GM12872 (cell line): ENCODE results near the gene RAB6B.

ENCODE experiments used
- TF ChIP-seq, protein P1 (sequence below): IDR thresholded peaks from 3 replicates; pipeline ENCODE4 v1.5.1; 2011; ENCODE audit warnings: low read depth, mild to moderate bottlenecking, low read length, moderate library complexity; ENCODE audit not compliant: insufficient read depth

Gene RAB6B

DNA sequence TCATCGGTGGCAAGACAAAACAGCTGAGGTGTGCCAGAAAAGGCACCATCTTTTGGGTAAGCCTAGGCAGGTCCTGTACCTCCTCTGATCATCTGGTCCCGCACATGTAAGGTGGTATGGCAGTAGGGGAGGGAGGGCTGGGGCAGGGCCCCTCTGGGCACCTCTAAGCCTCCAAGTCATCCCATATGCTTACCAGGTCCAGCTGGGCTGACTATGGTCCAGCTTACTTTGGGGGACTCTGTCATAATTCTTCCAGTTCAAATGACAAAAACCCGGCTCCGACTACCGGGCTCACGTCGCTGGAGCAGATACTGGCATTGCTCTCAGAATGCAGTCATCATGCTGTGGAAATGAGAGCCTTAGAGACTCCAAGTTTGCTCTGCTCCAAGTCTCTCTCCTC lies 1.9 kb upstream of the RAB6B start:
- TF ChIP-seq, protein P1, sequence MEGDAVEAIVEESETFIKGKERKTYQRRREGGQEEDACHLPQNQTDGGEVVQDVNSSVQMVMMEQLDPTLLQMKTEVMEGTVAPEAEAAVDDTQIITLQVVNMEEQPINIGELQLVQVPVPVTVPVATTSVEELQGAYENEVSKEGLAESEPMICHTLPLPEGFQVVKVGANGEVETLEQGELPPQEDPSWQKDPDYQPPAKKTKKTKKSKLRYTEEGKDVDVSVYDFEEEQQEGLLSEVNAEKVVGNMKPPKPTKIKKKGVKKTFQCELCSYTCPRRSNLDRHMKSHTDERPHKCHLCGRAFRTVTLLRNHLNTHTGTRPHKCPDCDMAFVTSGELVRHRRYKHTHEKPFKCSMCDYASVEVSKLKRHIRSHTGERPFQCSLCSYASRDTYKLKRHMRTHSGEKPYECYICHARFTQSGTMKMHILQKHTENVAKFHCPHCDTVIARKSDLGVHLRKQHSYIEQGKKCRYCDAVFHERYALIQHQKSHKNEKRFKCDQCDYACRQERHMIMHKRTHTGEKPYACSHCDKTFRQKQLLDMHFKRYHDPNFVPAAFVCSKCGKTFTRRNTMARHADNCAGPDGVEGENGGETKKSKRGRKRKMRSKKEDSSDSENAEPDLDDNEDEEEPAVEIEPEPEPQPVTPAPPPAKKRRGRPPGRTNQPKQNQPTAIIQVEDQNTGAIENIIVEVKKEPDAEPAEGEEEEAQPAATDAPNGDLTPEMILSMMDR: no peak

DNA sequence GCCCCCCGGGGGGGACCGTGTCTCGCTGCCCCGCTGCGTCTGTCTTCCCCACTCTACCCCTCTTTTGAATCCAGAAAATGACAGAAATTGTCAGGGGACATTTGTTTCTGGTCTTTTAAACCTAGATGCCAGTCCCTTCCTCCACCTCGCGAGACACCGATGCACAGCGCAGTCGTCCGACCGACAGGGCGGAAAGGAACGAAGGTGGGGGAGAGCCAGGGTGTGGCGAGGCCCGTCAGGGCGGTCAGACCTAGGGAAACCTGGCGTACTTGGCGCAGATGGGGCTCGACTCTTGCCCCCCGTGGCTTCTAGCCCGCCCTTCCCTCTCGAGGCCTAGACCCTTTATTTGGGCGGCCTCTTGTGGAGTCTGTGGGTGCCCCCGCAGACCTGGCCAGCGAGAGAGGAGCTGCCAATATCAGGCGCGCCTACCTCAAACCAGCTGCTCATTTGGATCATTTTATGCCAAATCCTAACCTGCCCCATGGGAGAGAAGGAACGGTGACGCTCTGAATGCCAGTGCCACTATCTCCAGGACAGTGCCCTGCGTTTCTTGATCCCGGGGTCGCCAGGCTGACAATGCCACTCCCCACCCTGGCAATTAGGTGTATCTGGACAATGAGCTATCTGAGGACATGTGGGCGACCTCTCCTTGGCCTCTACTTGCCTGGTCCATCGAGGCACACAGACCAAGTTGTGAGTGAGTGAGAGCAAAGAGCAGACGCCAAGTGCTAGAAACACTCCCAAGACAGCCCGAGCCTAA lies 500 bp upstream of the RAB6B start:
- TF ChIP-seq, protein P1: no peak

DNA sequence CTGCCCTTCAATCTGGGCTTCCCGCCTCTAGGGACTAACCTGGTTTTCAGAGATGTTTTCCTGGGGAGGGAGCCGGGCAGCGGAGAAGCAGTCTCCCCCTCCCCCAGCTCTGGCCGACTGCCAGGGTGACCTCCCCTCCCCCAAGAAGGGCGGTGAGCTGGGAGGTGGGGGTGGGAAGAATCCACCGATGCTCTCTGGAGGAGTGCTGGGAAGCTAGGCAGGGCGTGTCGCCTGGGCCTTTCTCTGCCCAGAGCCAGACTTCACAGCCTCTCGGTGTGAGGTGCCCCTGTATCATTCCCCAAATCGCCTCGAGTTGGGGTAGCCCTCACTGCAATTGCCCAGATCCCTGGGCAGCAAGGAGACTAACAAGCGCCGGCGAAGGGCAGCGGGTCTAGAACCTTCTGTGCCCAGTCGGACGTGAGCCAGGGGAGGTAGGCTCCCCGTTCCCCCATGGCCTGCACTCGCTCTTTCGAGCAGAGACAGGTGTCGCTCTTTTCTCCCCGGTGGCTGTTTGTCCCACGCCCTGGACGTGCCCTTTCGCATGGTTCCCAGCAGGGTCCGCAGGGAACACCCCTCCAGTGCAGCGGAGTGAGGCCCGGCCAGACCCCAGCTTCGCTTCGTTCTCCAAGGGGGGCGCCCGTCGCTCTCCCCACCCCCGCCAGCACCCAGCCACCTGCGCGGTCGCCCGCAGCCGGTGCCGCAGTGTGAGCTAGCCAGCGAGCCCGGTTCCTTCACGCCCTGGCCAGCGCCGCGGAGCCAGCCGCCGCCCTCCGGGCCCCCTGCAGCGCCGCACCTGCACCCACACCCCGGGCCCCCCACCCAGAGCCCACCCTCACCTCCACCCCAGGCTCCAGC lies 1.1 kb downstream of the RAB6B start:
- TF ChIP-seq, protein P1: no peak

DNA sequence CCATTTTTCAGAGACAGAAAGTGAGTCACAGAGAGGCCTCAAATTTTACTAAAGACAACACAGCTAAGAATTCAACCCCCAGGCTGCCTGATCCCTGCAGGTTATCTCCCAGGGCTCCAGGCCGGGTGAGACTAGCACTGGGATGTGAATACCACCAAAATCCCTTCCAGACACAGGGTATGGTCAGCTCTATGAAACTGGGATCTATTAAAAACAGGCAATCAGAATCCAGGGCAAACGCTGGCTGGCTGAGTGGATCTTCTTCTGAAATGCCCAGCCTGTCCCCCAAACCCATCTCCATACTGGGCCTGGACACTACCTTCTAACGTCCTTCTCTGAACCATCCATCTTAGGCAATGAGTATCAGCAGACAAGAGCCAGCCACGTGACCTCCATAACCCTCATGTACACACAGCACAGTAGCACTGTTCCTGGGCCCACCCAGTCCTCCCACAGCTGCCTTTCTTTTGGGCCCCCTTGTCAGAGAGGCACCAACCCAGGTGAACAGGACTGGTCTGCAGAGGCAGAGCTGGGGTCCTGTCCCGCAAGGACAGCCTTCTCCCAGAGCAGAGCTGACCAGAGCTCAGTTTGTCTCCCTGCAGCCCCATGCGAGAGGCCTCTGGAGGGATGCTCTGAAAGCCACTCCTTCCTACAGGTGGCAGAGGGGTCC lies 1.9 kb downstream of the RAB6B start:
- TF ChIP-seq, protein P1: no peak

DNA sequence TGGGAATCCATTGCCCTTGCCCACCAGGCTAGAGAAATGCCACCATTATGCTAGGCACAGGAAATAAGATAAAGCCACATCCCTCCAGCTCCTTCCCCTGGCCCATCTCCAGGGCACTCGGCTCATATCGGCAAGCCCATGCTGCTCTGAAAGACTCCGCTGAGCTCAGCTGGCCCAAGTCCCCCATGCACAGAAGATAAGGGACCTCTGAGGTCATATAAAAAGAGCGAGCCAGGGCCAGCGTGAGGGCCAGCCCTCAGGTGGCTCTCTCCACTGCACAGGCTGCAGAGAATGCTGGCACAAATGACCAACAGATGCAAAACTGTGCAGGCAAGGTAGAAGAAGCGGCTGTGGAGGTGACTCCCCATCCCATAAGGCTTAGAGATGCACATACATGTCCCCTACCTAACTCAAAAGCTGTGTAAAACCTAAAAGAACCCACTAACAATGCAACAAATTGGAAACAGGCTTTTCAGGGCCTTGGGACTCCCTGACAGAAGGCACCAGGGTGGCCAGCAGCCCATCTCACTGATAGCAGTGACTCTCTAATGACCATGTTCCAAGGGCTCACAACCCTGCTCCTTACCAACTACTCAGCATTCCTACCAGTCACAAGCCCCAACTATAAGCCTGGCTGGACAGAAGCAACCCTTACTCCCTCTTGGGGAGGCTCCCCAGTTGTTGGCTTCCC lies 3.0 kb downstream of the RAB6B start:
- TF ChIP-seq, protein P1: no peak

DNA sequence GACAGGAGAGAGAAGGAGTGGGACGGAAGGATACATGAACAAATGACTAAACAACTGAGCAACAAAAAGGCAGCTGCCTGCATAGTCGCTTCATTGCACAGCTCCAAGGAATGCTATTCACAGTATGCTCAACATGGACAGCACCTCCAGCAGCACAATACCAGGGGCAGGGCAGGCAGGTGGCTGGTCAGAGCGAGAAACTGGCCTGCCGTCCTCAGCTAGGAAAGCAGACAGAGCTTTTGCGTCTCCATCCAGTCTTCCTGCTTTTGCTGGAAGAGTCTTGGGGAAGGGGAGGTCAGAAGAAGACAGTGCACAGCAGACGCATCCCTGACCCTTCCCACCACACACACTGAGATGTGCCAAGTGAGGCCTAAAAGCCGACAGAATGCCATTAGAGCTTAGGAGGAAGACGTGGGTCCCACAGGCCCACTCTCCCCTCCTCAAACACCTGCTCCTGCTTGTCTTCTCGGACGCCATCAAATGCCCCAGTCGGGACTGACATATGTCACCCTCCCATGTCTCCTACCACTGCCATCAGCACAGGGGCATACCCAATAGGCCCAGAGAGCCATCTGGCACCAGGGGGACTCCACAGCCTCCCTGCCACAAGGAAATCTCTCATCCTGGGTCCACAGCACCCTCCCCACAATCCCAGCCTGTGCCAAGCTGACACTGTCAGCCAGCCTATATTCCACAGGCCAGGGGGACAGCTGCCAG lies 3.9 kb downstream of the RAB6B start:
- TF ChIP-seq, protein P1: no peak
